GM19463 (cell line): ENCODE data around the gene DAAM2.

Experiments
- ATAC-seq: cut with Tn5 transposase; IDR thresholded peaks from one replicate; pipeline ENCODE4 v1.9.1; 2021; ENCODE audit warnings: mild to moderate bottlenecking, moderate library complexity; ENCODE audit not compliant: unreplicated experiment

DAAM2 gene

GRCh38 chr6:39947611-39948068 is 155.5 kb downstream of the DAAM2 start:
- ATAC-seq, result no peak

GRCh38 chr6:39948199-39948791 is 156.1 kb downstream of the DAAM2 start:
- no peak for ATAC-seq

GRCh38 chr6:39950125-39950720 is 158.0 kb downstream of the DAAM2 start:
- no peak for ATAC-seq

- no peak for ATAC-seq
These were observed 159.0 kb downstream of the DAAM2 start for GRCh38 chr6:39951191-39951590.

GRCh38 chr6:39951716-39952115 is 159.5 kb downstream of the DAAM2 start:
- ATAC-seq, result no peak

- no peak for ATAC-seq
These were observed 160.0 kb downstream of the DAAM2 start for GRCh38 chr6:39952167-39952566.

- no peak for ATAC-seq
These were observed 161.0 kb downstream of the DAAM2 start for GRCh38 chr6:39953076-39953618.
